ENCODE results near the gene FGF12.

FGF12 gene

GRCh38 chr3:192339214-192339613, 388.1 kb downstream of the FGF12 start:
- DNase-seq (ENCODE audit: low read depth in 2 of 2): no peak

GRCh38 chr3:192336286-192336685, 391.1 kb downstream of the FGF12 start:
- DNase-seq (ENCODE audit: low read depth in 2 of 2): no peak

GRCh38 chr3:192332386-192333291, 394.7 kb downstream of the FGF12 start:
- DNase-seq (ENCODE audit: low read depth in 2 of 2): no peak

GRCh38 chr3:192331749-192332385, 395.5 kb downstream of the FGF12 start:
- DNase-seq (ENCODE audit: low read depth in 2 of 2): no peak

- no peak for DNase-seq (ENCODE audit: low read depth in 2 of 2)
Observed at GRCh38 chr3:192326656-192327055, 400.7 kb downstream of the FGF12 start.

- no peak for DNase-seq (ENCODE audit: low read depth in 2 of 2)
Observed at GRCh38 chr3:192317564-192317963, 409.8 kb downstream of the FGF12 start.

GRCh38 chr3:192313605-192314004, 413.7 kb downstream of the FGF12 start:
- DNase-seq (ENCODE audit: low read depth in 2 of 2): no peak

GRCh38 chr3:192307631-192308030, 419.7 kb downstream of the FGF12 start:
- DNase-seq (ENCODE audit: low read depth in 2 of 2): no peak

GRCh38 chr3:192303235-192303634, 424.1 kb downstream of the FGF12 start:
- DNase-seq (ENCODE audit: low read depth in 2 of 2): no peak

- DNase-seq (ENCODE audit: low read depth in 2 of 2): no peak
Observed at GRCh38 chr3:192302721-192303120, 424.6 kb downstream of the FGF12 start.

- DNase-seq (ENCODE audit: low read depth in 2 of 2): no peak
Observed at GRCh38 chr3:192299921-192300320, 427.4 kb downstream of the FGF12 start.

- no peak for DNase-seq (ENCODE audit: low read depth in 2 of 2)
Observed at GRCh38 chr3:192296845-192297244, 430.5 kb downstream of the FGF12 start.

- DNase-seq (ENCODE audit: low read depth in 2 of 2): no peak
Observed at GRCh38 chr3:192284443-192285072, 442.8 kb downstream of the FGF12 start.

GRCh38 chr3:192281207-192281880, 446.0 kb downstream of the FGF12 start:
- no peak for DNase-seq (ENCODE audit: low read depth in 2 of 2)

GRCh38 chr3:192279664-192280063, 447.7 kb downstream of the FGF12 start:
- DNase-seq (ENCODE audit: low read depth in 2 of 2): no peak

- no peak for DNase-seq (ENCODE audit: low read depth in 2 of 2)
Observed at GRCh38 chr3:192277477-192277876, 449.9 kb downstream of the FGF12 start.

- DNase-seq (ENCODE audit: low read depth in 2 of 2): no peak
Observed at GRCh38 chr3:192275741-192276355, 451.5 kb downstream of the FGF12 start.

GRCh38 chr3:192273697-192274010, 453.7 kb downstream of the FGF12 start:
- DNase-seq (ENCODE audit: low read depth in 2 of 2): no peak

GRCh38 chr3:192273001-192273696, 454.2 kb downstream of the FGF12 start:
- no peak for DNase-seq (ENCODE audit: low read depth in 2 of 2)

- no peak for DNase-seq (ENCODE audit: low read depth in 2 of 2)
Observed at GRCh38 chr3:192262001-192262400, 465.3 kb downstream of the FGF12 start.

GRCh38 chr3:192261135-192261534, 466.2 kb downstream of the FGF12 start:
- no peak for DNase-seq (ENCODE audit: low read depth in 2 of 2)
